ENCODE results near the gene KRTAP21-1. TPM values are rescaled to one million over a fixed set of nuclear protein-coding genes. Genes with fewer than 3 reads are reported as not detected.

KRTAP21-1 gene
- total RNA-seq, 2 donors from 2014 or later, result not detected

- no peak overlapping the region for H3K27ac ChIP-seq
- TF ChIP-seq CTCF (IDR thresholded peaks at IDR 0.05), result no peak
- no peak overlapping the region for H3K4me3 ChIP-seq
Observed at GRCh38 chr21:30760776-30761175, 5.5 kb upstream of the KRTAP21-1 start.

GRCh38 chr21:30758306-30758705 lies 3.1 kb upstream of the KRTAP21-1 start:
- no peak overlapping the region for H3K4me3 ChIP-seq

More at GRCh38 chr21:30760776-30761175, 5.5 kb upstream of the KRTAP21-1 start:
- ATAC-seq (ENCODE audit: insufficient number of reproducible peaks, low FRiP score, low read depth) (no peak), DNase-seq (ENCODE audit: low spot score) (no peak)
- H3K9me3 ChIP-seq, result no peaks in the 10 kb centered on the region
- no peaks in the 10 kb centered on the region for H3K4me1 ChIP-seq (ENCODE audit: control insufficient read depth in 1 of 2, low read depth in 2 of 2)
- no peaks in the 10 kb centered on the region for H3K36me3 ChIP-seq
- H3K27me3 ChIP-seq (replicated peaks; ENCODE audit: insufficient read depth), result no peaks in the 10 kb centered on the region

GRCh38 chr21:30747159-30747558 lies 8.1 kb downstream of the KRTAP21-1 start, which contains the start of gene KRTAP21-2:
TSS of gene KRTAP21-2 (minus strand) at chr21:30747259. CDS start at chr21:30747202, 57 bp downstream.
- no peak for ATAC-seq (ENCODE audit: insufficient number of reproducible peaks, low FRiP score, low read depth)
- Histone ChIP-seq H3K27me3 (replicated peaks; ENCODE audit: insufficient read depth) (no peaks in the 10 kb centered on the region), H3K4me3 (no peak within 1 kb of the TSS), H3K36me3 (no peaks in the 10 kb centered on the region), H3K4me1 (ENCODE audit: control insufficient read depth in 1 of 2, low read depth in 2 of 2) (no peaks in the 10 kb centered on the region), H3K9me3 (no peaks in the 10 kb centered on the region), H3K27ac (no peak within 1 kb of the TSS)
- DNase-seq (ENCODE audit: low spot score), result no peak
- TF ChIP-seq CTCF (IDR thresholded peaks at IDR 0.05), result no peak

More at GRCh38 chr21:30758306-30758705, 3.1 kb upstream of the KRTAP21-1 start:
- ATAC-seq (ENCODE audit: insufficient number of reproducible peaks, low FRiP score, low read depth) (no peak), DNase-seq (ENCODE audit: low spot score) (no peak)
- no peak overlapping the region for H3K27ac ChIP-seq
- H3K36me3 ChIP-seq, result no peaks in the 10 kb centered on the region
- no peaks in the 10 kb centered on the region for H3K4me1 ChIP-seq (ENCODE audit: control insufficient read depth in 1 of 2, low read depth in 2 of 2)
- no peaks in the 10 kb centered on the region for H3K27me3 ChIP-seq (replicated peaks; ENCODE audit: insufficient read depth)
- no peak for TF ChIP-seq CTCF (IDR thresholded peaks at IDR 0.05)
- H3K9me3 ChIP-seq, result no peaks in the 10 kb centered on the region

- DNase-seq (ENCODE audit: low spot score), result no peak
- no peak for TF ChIP-seq CTCF (IDR thresholded peaks at IDR 0.05)
- no peak overlapping the region for H3K27ac ChIP-seq
- no peaks in the 10 kb centered on the region for H3K9me3 ChIP-seq
- no peaks in the 10 kb centered on the region for H3K36me3 ChIP-seq
- H3K4me3 ChIP-seq, result no peak overlapping the region
- no peaks in the 10 kb centered on the region for H3K27me3 ChIP-seq (replicated peaks; ENCODE audit: insufficient read depth)
- ATAC-seq (ENCODE audit: insufficient number of reproducible peaks, low FRiP score, low read depth), result no peak
- H3K4me1 ChIP-seq (ENCODE audit: control insufficient read depth in 1 of 2, low read depth in 2 of 2), result no peaks in the 10 kb centered on the region
Observed at GRCh38 chr21:30740462-30740861, 14.8 kb downstream of the KRTAP21-1 start.

- ATAC-seq (ENCODE audit: insufficient number of reproducible peaks, low FRiP score, low read depth), result no peak
Observed at GRCh38 chr21:30733026-30733425, 22.2 kb downstream of the KRTAP21-1 start.

More at GRCh38 chr21:30733026-30733425, 22.2 kb downstream of the KRTAP21-1 start:
- no peak for TF ChIP-seq CTCF (IDR thresholded peaks at IDR 0.05)
- no peak for DNase-seq (ENCODE audit: low spot score)
- no peak overlapping the region for H3K4me3 ChIP-seq
- H3K9me3 ChIP-seq, result no peaks in the 10 kb centered on the region
- no peaks in the 10 kb centered on the region for H3K27me3 ChIP-seq (replicated peaks; ENCODE audit: insufficient read depth)
- no peak overlapping the region for H3K27ac ChIP-seq
- H3K4me1 ChIP-seq (ENCODE audit: control insufficient read depth in 1 of 2, low read depth in 2 of 2), result no peaks in the 10 kb centered on the region
- no peaks in the 10 kb centered on the region for H3K36me3 ChIP-seq

Data from thoracic aorta (tissue), 2 donors.